SH-SY5Y (cell line): ENCODE results near the gene DLL4.

Experiments used
- GATA2 ChIP-seq: IDR thresholded peaks from 2 replicates; pipeline ENCODE4 v1.6.1; 2011; ENCODE audit warnings: mild to moderate bottlenecking, low read depth, low read length
- GATA3 ChIP-seq: IDR thresholded peaks from 2 replicates; pipeline ENCODE4 v1.6.1; 2011; ENCODE audit warnings: low read depth, mild to moderate bottlenecking, low read length, moderate library complexity

DLL4 gene

GRCh38 chr15:40938536-40938870 is 9.4 kb downstream of the DLL4 start:
- TF ChIP-seq GATA2 (no peak), GATA3 (no peak)

- no peak for TF ChIP-seq GATA3
- TF ChIP-seq GATA2 = no peak
Observed at GRCh38 chr15:40940296-40940801, 11.2 kb downstream of the DLL4 start.

GRCh38 chr15:40941068-40941527 is 12.0 kb downstream of the DLL4 start:
- no peak for TF ChIP-seq GATA2
- TF ChIP-seq GATA3 = no peak

- TF ChIP-seq GATA2 = no peak
- no peak for TF ChIP-seq GATA3
Observed at GRCh38 chr15:40941528-40942336, 12.6 kb downstream of the DLL4 start.

- TF ChIP-seq GATA2 (no peak), GATA3 (no peak)
Observed at GRCh38 chr15:40942337-40942854, 13.3 kb downstream of the DLL4 start.

- TF ChIP-seq GATA3 = no peak
- no peak for TF ChIP-seq GATA2
Observed at GRCh38 chr15:40942878-40943277, 13.7 kb downstream of the DLL4 start.

GRCh38 chr15:40943764-40944365 is 14.7 kb downstream of the DLL4 start:
- TF ChIP-seq GATA2 = no peak
- no peak for TF ChIP-seq GATA3

- TF ChIP-seq GATA3 (no peak), GATA2 (no peak)
Observed at GRCh38 chr15:40944510-40945296, 15.6 kb downstream of the DLL4 start.

GRCh38 chr15:40948706-40949473 is 19.8 kb downstream of the DLL4 start:
- no peak for TF ChIP-seq GATA3

- no peak for TF ChIP-seq GATA2
- no peak for TF ChIP-seq GATA3
Observed at GRCh38 chr15:40949756-40950207, 20.6 kb downstream of the DLL4 start.

- no peak for TF ChIP-seq GATA3
- no peak for TF ChIP-seq GATA2
Observed at GRCh38 chr15:40951764-40952163, 22.6 kb downstream of the DLL4 start.

GRCh38 chr15:40952301-40952900 is 23.3 kb downstream of the DLL4 start:
- TF ChIP-seq GATA3 (no peak), GATA2 (no peak)
